Epidermal melanocyte (primary cell): ENCODE data around the gene ROR1.

Experiments used
- DNase-seq: peaks from one replicate; pipeline ENCODE4 v3.0.0; 2011; ENCODE audit warnings: low spot score; ENCODE audit not compliant: insufficient read length

The ROR1 gene

GRCh38 chr1:64005801-64006200 lies 232.0 kb downstream of the ROR1 start:
- no peak for DNase-seq

GRCh38 chr1:64006276-64007051 lies 232.6 kb downstream of the ROR1 start:
- DNase-seq, result no peak

- no peak for DNase-seq
Observed at GRCh38 chr1:64010316-64010715, 236.5 kb downstream of the ROR1 start.

- DNase-seq, result no peak
Observed at GRCh38 chr1:64013395-64013794, 239.6 kb downstream of the ROR1 start.

GRCh38 chr1:64019818-64020217 lies 246.0 kb downstream of the ROR1 start:
- DNase-seq, result no peak

GRCh38 chr1:64021066-64021465 lies 247.2 kb downstream of the ROR1 start:
- DNase-seq, result no peak

GRCh38 chr1:64025051-64025450 lies 251.2 kb downstream of the ROR1 start:
- no peak for DNase-seq

GRCh38 chr1:64029037-64029436 lies 255.2 kb downstream of the ROR1 start:
- DNase-seq, result no peak

- no peak for DNase-seq
Observed at GRCh38 chr1:64030411-64030810, 256.6 kb downstream of the ROR1 start.

- no peak for DNase-seq
Observed at GRCh38 chr1:64031236-64031635, 257.4 kb downstream of the ROR1 start.

GRCh38 chr1:64033667-64034220 lies 259.9 kb downstream of the ROR1 start:
- DNase-seq, result no peak

- no peak for DNase-seq
Observed at GRCh38 chr1:64036549-64036948, 262.7 kb downstream of the ROR1 start.

GRCh38 chr1:64038119-64038518 lies 264.3 kb downstream of the ROR1 start:
- no peak for DNase-seq

- no peak for DNase-seq
Observed at GRCh38 chr1:64038965-64039364, 265.1 kb downstream of the ROR1 start.

GRCh38 chr1:64039390-64039926 lies 265.6 kb downstream of the ROR1 start:
- DNase-seq, result peak; percentile 79

GRCh38 chr1:64041371-64042131 lies 267.7 kb downstream of the ROR1 start:
- DNase-seq, result no peak

GRCh38 chr1:64042331-64043100 lies 268.7 kb downstream of the ROR1 start:
- DNase-seq, result no peak

- DNase-seq, result no peak
Observed at GRCh38 chr1:64043288-64043687, 269.5 kb downstream of the ROR1 start.

GRCh38 chr1:64043976-64044375 lies 270.2 kb downstream of the ROR1 start:
- no peak for DNase-seq

- no peak for DNase-seq
Observed at GRCh38 chr1:64046243-64046642, 272.4 kb downstream of the ROR1 start.

- DNase-seq, result no peak
Observed at GRCh38 chr1:64046891-64047290, 273.1 kb downstream of the ROR1 start.
